Measurements from ENCODE around the gene EXOC4. TPM values are rescaled to one million over a fixed set of nuclear protein-coding genes. Genes with fewer than 3 reads are reported as not detected.

EXOC4 gene
- total and polyA plus RNA-seq, 2 of the 13 experiments (the other 11 are each of a cell fraction or from before 2014, with no cell fraction given), result 22.5 to 39.0 TPM

GRCh38 chr7:133409421-133409820, 156.5 kb downstream of the EXOC4 start (continued):
- TF ChIP-seq DMTF1 (CRISPR knock-in tag; IDR thresholded peaks at IDR 0.05) (no peak), ZNF253 (CRISPR knock-in tag; IDR thresholded peaks at IDR 0.05; ENCODE audit: borderline replicate concordance) (no peak), POLR2G (IDR thresholded peaks at IDR 0.05; ENCODE audit: low read depth, low read length) (no peak)

- in situ Hi-C loops (cut with HindIII; ENCODE audit: extremely low pct_ligation_motif_present, low pct_unique_long_range_greater_than_20kb) (no loop called here), intact Hi-C loops (cut with micrococcal nuclease; ENCODE audit: unreplicated experiment) (no loop called here)
- Histone ChIP-seq H3K4me3 (replicated peaks in 1 of 3; ENCODE audit: insufficient read depth in 1 of 3, low read depth in 2 of 3, low read length in 3 of 3) (no peak overlapping the region), H4K20me1 (ENCODE audit: insufficient read depth, low read length) (no peaks in the 10 kb centered on the region), H3K36me3 (replicated peaks in 1 of 2; ENCODE audit: control insufficient read depth in 1 of 2, insufficient read depth in 2 of 2, low read length in 2 of 2) (no peaks in the 10 kb centered on the region), H3K9ac (ENCODE audit: insufficient read depth, low read depth, low read length) (no peak overlapping the region), H3K4me1 (ENCODE audit: insufficient read depth, low read length) (no peaks in the 10 kb centered on the region), H3K9me3 (ENCODE audit: low read length) (no peaks in the 10 kb centered on the region), H3K27ac (ENCODE audit: extremely low read length, insufficient read depth, low read length) (no peak overlapping the region), H3K79me2 (ENCODE audit: insufficient read depth, low read length) (no peaks in the 10 kb centered on the region), H3K4me2 (ENCODE audit: low read depth, low read length) (no peak overlapping the region), H3K27me3 (ENCODE audit: control insufficient read depth in 1 of 2, insufficient read depth in 2 of 2, low read length in 2 of 2) (no peaks in the 10 kb centered on the region), H2AFZ (ENCODE audit: low read length) (no peak overlapping the region)
- no peak for ATAC-seq
- no peak for DNase-seq (ENCODE audit: low spot score)
- ChIA-PET POLR2A (no interaction called here), CTCF (ENCODE audit: low intra/inter-chr PET ratio, low total read pairs) (no interaction called here)
- FAIRE-seq, result no peak
- 97% methylated on average over 1 of the region's 1 CpG for WGBS (ENCODE audit: low lambda C conversion rate)
- BruUV-seq (replicated peaks), result no TSS peak
- TF ChIP-seq CREB1 (IDR thresholded peaks at IDR 0.05), result no peak
- TF ChIP-seq CREB1 (CRISPR knock-in tag; IDR thresholded peaks at IDR 0.05), result no peak
- no peak for TF ChIP-seq HMG20B (CRISPR knock-in tag; conservative IDR thresholded peaks at IDR 0.05)
- TF ChIP-seq KMT2B (CRISPR knock-in tag; IDR thresholded peaks at IDR 0.05), result no peak
These were observed 157.1 kb downstream of the EXOC4 start for GRCh38 chr7:133409966-133410365.

Data from HepG2 (cell line).